NCI-H510A (cell line): ENCODE measurements around the gene ACTR8.
A peak's percentile ranks its signal among the peaks of the same experiment; 100 is the strongest.
"Not testable (repeated sequence)": the region's sequence is repeated elsewhere in the genome, so short reads cannot be mapped to it uniquely, and the experiment has no call there.

Experiments used
- DNase-seq: peaks from one replicate; lab custom pipeline; 2025; lab: John Stamatoyannopoulos, UW

Gene ACTR8, protein sequence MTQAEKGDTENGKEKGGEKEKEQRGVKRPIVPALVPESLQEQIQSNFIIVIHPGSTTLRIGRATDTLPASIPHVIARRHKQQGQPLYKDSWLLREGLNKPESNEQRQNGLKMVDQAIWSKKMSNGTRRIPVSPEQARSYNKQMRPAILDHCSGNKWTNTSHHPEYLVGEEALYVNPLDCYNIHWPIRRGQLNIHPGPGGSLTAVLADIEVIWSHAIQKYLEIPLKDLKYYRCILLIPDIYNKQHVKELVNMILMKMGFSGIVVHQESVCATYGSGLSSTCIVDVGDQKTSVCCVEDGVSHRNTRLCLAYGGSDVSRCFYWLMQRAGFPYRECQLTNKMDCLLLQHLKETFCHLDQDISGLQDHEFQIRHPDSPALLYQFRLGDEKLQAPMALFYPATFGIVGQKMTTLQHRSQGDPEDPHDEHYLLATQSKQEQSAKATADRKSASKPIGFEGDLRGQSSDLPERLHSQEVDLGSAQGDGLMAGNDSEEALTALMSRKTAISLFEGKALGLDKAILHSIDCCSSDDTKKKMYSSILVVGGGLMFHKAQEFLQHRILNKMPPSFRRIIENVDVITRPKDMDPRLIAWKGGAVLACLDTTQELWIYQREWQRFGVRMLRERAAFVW

DNA sequence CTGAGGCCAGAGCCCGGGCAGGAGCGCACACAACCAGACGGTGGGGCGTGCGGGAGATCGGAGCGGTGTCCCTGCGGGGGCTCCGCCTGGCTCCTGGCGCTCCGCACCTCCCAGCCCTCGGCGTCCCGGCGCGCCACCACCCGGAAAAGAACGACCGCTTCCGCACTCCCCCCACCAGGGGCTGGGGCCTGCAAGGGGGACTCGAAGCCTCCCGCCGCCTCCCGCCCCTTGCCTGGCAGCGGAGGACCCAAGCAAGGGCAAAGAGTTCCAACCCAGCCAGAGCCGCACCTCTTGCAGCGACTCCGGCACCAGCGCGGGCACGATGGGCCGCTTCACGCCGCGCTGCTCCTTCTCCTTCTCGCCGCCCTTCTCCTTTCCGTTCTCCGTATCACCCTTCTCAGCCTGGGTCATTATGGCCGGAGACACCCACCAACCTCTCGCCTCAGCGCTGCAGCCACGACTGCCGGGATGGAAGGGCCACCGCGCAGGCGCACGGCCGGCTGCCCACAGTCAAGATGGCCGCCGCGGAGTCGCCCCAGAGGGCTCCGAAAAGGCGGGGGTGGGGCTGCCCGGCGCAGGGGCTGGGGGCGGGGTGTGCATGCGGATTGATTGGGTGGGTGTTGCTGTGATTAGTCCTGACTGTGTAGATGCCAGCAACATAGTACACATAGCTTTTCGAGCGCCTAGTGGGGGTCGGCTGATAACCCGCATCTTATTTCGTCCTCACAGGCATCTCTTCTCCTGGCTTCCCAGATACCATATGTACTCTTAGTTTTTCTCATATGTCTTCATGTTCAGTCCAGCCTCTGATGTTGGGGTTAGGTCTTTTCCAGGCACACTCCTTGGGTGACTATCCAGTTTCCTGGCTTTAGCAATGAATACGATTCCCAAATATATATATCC is at the start of gene ACTR8:
TSS of gene ACTR8 (minus strand) at position 462 of the 903 bp plus-strand sequence. CDS start at position 411, 51 bp downstream.
- DNase-seq, result peak; percentile 66

DNA sequence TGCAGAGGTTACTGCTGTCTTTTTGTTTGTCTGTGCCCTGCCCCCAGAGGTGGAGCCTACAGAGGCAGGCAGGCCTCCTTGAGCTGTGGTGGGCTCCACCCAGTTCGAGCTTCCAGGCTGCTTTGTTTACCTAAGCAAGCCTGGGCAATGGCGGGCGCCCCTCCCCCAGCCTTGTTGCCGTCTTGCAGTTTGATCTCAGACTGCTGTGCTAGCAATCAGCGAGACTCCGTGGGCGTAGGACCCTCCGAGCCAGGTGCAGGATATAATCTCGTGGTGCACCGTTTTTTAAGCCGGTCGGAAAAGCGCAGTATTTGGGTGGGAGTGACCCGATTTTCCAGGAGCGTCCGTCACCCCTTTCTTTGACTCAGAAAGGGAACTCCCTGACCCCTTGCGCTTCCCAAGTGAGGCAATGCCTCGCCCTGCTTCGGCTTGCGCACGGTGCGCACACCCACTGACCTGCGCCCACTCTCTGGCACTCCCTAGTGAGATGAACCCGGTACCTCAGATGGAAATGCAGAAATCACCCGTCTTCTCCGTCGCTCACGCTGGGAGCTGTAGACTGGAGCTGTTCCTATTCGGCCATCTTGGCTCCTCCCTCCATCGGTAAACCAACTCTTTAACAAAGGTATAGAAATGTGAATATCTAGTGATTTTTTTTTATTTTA is 45.4 kb upstream of the ACTR8 start:
- not testable (repeated sequence) for DNase-seq

DNA sequence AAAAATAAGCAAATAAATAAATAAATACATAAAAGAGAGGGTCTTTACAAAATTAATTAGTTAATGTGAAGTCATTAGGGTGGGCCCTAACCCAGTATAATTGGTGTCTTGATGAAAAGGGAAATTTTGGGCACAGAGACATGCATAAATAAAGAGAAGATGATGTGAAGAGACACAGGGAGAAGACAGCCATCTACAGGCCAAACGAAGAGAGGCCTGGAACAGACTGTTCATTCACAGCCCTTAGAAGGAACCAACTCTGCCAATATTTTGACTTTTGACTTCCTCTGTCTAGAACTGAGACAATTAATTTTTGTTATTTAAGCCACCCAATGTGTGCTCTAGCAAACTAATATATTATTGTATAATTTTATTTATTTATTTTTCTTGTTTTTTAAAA is 39.3 kb upstream of the ACTR8 start:
- DNase-seq, result no peak

DNA sequence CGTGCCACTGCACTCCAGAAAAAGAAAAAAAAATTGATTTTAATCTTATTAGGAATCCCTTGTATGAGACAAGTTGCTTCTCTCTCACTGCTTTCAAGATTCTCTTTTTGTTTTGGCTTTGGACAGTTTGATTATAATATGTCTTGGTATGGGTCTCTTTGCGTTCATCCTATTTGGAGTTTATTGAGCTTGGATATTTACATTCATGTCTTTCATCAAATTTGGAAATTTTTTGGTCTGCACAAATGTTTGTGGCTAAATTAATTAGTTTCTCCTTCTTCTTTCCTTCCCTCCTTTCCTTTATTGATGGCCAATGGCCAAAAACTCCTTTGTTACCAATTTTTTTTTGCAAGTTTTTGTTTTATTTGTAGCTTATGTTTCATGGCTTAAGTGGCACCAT is 37.8 kb upstream of the ACTR8 start:
- DNase-seq, result no peak

DNA sequence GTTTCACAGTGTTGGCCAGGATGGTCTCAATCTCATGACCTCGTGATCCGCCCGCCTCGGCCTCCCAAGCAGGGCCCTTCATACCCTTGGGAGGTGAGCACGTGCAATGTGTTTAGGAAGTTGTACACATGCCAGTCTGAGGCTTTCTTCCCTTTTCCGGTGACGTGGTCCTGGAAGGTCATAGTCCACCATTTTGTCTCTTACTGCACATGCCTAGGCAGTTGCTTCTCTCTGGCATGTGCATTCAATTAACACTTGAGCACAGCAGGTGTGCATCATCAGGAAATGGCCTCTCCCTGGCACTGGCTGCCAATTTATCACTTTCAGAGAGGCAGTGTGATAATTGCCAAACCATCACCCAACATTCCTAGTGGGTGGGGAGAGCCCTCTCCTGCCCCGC is 31.4 kb upstream of the ACTR8 start:
- DNase-seq, result no peak

DNA sequence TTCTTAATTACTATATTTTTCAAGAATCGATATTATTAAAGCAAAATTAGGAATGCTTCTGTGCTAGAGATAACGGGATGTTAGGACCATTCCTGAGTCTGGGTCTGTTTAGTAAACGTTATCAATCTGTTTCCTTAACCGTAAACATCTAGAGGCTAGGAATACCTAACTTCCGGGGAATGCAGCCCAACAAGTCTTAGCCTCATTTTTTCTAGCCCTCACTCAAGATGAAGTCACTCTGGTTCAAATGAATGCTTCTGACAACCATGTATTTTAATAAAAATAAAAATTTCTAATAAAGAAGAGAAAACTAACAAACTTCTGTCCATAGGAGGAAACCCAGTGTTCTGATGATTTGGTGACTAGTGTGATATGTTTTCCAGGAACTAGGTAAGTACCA is 20.8 kb upstream of the ACTR8 start:
- DNase-seq, result no peak

DNA sequence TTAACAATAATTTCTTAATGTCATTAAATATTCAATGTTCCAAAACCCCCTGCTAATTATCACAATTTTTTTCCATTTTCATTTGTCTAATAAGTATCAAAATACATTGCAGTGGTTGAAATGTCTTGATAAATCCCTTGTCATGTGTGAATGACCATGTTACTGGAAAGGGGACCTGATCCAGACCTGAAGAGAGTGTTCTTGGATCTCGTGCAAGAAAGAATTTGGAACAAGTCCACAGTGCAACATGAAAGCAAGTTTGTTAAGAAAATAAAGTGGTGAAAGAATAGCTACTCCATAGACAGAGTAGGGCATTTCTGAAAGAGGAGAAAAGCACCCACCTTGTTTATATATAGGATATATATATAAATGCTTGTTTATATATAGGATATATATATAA is 20.1 kb upstream of the ACTR8 start:
- DNase-seq, result no peak

DNA sequence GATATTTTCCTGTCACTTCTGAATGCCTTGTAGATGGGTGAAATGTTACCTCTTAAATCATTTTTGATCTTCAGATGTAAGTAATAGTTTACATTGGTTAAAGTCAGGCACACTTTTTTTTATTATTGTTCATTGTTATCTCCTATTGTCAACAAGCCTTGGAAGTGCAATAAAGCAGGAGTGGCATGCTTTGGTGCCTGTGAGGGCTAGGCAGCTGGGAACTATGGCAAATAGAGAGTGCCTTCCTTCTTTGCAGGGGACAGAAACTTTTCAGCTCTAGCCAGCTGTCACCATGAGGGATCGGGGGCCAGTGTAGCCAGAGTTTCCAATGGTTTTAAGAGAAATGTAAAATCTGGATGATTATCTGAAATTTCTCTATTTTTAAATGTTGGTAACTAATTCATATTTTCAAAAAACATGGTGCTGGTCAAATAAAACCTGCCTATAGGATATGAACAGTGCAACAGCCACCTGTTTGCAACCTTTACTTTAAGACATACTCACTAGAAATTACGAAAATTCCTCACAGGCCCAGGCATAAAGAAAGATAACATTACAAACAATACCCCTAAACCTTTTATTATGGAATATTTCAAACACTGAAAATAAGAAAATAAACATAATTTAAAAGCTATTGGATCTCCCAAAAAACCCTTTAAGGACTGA is 18.8 kb upstream of the ACTR8 start:
- DNase-seq, result no peak

DNA sequence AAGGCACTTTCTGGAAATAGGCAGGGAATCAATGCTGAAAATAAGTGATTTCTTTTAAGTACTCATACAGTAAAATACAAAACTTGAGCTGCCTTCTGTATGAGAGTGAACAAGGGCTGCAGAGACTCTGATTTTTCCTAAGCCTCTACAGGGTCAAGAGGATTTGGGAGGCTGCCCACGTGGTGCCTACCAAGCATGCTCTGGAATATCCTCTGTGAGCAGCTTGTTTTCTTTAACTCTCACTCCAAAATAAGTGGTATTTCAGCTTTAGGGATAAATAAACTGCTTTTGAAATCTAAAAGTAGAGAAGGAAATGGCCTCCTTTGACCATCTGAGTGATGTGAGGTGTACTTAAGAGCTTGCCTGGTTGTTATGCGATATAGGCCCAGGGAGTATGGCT is 17.8 kb upstream of the ACTR8 start:
- DNase-seq, result no peak

DNA sequence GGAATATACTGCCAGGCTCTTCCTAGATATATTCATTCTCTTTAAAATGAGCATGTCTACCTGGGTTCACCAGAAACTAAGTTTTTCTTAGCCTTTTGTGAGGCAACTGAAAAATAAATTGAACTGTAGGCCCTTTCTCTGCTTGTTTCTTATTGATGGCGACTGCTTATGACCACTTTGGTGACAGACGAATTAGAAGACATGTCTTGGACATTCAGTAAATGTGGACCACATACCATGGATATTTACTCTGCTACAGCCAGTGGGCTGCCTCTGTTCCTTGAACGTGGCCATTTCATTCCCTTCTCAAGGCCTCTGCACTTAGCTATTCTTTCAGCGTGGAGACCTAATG is 10.3 kb upstream of the ACTR8 start:
- DNase-seq, result no peak

DNA sequence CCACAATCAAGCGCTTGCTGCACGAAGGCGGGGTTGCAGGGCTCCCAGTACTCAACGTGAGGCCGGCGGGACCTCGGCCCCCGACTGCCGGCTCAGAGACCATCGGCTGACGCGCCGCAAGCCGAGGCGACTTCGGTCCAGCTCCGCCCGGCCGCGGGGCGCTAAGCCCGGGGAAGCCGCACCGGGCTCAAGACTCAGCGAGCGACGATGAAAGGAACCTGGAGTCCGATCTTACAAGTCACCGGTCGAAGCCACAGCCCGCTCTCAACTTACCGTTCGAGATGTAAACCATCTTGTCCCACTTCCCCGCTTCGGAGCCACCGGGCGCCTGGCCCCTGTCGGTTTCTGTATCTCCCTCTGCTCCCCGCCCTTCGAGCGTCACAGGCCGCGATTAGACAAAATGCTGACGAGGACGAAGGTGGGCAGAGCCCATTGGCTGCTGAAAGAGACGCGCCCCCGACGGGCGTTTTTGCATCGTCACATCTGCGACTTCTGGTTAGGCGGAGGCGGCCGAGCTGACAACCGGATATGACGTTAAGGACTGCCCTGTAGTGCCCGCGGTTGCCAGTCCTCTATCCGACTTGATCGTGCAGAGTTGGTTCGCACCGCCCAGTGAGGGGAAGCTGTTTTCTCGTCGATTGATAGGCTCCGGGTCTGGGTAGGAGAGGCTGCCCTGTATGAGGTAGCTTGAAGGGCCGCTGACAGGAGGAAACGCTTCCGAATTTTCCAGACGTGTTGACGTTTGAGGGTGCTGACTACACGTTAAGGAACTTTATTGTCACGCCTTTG is 9.7 kb upstream of the ACTR8 start, which contains the start of gene SELENOK:
TSS of gene SELENOK (minus strand) at position 363 of the 789 bp plus-strand sequence.
- peak; percentile 91 for DNase-seq

DNA sequence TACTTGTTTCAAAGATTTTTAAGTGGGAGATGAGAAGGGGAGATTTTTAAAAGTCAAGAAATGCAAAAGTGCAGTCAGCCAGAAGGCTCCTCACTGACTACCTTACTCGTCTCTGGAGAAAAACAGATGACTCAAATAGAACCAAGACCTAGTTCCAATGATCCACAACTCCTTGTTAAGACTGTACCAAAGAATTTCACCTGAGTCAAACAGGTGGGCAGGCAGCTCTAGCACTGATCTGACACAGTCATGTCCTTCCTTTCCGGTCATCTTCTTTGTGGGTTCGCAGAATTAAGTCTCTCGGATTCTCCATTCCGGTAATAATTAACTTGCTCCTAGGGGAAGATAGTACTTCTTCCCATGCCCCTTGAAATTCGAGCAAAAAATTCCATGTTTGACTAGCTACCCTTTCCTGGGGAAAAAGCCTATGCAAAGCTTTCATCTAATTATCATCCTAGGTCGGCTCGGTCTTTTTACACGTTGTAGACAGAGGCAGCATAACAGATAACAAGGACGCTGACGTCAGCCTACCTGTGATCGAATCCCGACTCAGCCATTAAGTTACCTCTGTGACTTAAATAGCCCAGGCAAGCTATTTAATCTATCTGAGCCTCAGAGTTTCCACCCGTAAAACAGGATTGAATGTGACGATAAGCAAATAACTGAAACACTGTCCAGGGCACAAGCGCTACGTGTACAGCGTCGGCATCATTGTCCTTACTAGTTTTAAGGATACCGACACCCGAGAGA is 8.9 kb upstream of the ACTR8 start:
- DNase-seq, result peak; percentile 6

DNA sequence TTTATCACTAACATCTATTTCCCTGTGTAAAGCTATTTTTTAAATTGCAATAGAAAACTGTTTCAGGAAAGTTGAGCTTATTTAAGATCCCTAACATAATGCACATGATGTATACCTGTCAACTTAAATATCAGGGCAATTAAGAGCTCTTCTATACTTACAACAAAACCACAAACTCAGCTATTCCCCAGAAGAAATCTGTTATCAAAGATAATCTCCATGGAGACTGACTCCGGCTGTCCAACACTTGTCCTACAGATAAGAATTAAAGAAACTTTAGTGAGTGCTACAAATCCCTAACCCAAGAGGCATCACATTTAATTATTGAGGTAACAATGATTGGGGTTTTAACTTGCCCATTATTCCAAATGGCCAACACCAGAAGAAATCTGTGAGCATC is 6.3 kb upstream of the ACTR8 start:
- no peak for DNase-seq

DNA sequence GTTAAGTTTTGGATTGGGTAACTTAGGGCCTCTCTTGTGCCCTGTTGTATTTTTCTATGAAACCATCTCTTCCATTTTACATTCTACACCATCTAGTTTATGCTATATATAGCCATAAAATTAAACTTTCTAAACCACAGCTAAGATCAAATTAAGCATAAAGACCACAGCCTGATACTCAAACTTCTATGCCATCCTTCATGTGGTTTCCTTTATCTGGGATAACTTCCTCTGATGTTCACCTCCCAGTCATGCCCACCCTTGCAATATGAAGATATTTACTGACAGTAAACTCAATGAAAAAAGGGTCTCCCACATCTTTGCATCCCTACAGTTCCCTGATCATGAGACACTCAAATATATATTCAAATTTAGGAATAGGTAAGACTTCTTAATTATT is 5.5 kb upstream of the ACTR8 start:
- no peak for DNase-seq

DNA sequence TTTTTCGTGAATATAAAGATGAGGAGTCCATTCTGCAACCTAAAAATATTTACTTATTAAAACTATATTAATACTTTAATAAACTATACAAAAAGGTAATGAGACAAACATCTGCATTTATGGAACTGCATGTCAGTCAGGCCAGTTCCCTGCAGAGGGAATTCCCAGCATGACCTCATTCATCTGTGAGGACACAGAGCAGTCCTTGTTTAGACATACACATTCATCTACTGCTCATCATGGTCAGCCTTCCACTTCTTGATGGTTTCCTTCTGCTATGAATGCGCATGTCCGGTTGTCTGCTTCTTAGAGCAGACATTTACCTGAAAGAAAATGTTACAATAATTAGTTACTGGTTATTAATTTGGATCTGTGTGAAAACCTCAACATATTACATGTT is 3.3 kb upstream of the ACTR8 start:
- no peak for DNase-seq

DNA sequence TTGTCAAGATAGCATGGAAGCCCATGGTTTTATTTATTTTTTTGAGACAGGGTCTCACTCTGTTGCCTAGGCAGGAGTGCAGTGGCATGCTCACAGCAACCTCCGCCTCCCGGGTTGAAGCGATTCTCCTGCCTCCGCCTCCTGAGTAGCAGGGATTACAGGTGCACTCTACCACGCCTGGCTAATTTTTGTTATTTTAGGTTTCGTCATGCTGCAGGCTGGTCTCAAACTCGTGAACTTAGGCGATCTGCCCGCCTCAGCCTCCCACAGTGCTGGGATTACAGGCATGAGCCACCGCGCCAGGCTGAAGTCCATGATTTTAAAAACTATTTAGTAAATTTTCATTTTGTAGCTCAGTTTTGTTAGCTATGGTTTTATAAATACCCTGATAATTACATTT is 2.7 kb upstream of the ACTR8 start:
- DNase-seq, result no peak

DNA sequence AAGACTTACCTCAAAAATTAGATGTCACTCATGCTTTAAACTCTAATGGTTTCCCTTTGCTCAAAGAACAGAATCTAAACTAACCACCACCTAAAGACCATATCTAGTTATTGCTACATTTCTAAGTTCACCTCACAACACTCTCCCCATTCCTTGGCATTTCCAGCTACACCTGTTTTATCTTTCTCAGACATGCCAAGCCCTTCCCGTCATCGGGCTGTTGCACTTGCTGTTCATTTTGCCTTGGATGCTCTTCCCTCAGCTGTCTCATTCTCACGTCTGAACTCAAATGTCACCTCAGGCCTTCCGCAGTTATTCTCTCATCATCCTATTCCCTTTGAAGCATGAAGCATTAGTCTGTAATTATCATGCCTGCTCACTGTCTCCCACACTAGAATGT is 1.1 kb upstream of the ACTR8 start:
- no peak for DNase-seq

DNA sequence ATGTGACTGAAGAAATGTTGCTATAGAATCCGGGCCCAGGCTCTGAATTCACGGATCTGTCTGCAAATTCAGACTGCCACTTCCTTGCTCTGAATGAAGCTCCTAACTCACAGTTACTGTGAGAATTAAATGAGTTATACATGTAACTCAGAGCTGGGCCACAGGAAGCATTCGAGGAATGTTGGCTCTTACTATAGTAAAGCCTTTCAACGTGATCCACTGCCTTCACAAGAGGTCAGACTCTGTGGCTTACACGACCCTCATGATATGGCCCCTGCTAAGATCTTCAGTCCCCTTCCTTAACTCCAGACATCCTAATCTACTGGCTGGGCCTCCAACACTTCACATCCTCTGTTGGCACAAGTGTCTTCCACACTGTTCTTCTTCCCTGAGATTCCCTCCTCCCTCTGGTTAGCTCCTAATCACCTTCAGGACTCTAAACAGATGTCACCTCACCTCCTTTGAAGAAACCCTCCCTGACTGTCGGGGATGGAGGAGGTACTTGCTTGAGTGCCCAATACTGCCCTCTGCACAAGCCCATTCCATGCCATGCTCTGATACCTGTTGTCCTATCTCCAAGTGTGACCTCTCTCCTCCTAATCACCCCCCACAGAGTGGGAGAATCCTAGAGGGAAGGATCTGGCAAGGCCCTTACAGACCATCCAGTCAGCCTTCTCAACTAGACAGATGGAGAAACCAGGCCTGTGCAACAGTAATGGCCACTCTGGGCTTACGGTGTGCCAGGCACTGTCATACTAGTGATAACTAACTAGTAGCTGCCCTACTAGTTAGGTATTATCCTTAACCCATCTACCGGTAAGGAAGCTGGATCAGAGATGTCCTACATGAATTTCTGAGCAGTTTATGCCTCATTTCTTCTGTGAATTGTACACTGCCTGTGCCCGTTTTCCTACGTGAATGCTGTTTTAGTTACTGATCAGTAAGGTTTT is 1.3 kb downstream of the ACTR8 start:
- DNase-seq, result no peak
